ENCODE results near the gene TRAPPC2L.

DNA sequence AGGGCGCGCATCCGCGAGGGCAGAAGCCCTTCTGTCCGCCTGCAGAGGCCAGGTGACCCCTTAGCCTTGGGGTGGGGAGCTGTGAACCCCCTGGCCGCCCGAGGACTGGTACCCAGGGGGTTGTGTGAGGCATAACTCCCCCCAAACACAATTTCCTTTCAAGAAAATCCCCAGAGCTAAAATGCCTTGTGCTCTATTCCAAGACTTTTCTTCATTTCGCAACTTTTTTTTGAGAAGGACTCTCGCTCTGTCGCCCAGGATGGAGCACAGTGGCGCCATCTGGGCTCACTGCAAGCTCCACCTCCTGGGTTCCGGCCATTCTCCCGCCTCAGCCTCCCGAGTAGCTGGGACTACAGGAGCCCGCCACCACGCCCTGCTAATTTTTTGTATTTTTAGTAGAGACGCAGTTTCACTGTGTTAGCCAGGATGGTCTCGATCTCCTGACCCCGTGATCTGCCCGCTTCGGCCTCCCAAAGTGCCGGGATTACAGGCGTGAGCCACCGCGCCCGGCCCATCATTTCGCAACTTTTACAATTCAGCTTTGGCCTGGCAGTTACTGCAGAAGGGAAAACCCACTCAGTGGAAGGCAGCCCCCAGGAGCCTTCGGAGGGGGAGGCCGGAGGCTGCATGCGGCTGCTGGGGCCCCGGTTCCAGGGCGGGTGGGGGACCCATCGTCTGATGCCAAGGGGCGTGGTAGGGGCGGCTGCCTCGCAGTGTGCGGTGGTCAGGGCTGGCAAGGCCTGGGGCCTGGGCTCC, 44.2 kb upstream of the TRAPPC2L start:
- TF ChIP-seq POLR2A (IDR thresholded peaks at IDR 0.05) = no peak
- TF ChIP-seq CTCF (IDR thresholded peaks at IDR 0.05) = peak in 2 of 4 experiments; percentile 8 to 10
